ENCODE measurements around the gene NR6A1. TPM values are rescaled to one million over a fixed set of nuclear protein-coding genes. Genes with fewer than 3 reads are reported as not detected.

The NR6A1 gene
- total and polyA plus RNA-seq, 9 donors: 0.41 to 0.93 (median 0.62) TPM

DNA sequence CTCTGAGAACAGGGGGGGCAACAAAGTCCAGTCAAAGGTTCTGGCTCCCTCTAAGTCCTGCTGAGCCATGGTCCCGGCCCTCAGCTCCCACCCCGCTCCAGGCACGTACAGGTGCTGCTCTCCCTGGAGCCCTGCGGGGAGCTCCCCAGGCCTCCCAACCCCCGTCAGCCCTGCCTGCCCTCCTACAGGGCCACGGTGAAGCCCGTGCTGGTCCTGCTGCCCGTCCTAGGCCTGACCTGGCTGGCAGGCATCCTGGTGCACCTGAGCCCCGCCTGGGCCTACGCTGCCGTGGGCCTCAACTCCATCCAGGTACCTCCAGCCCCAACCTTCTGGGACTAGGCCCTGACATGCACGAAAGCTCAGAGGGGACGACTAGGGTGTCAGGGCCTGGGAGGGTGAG is 300.8 kb downstream of the NR6A1 start:
- Histone ChIP-seq H3K36me3 (ENCODE audit: control insufficient read depth, insufficient read depth, low read length) (no peaks in the 10 kb centered on the region), H3K27ac (ENCODE audit: low read length) (no peak overlapping the region), H3K27me3 (ENCODE audit: control insufficient read depth, insufficient read depth, low read length) (peaks cover 7% of the 10 kb centered on the region), H3K4me3 (ENCODE audit: low read length) (no peak overlapping the region), H3K4me1 (ENCODE audit: control insufficient read depth, insufficient read depth, low read length) (no peaks in the 10 kb centered on the region), H3K9me3 (replicated peaks; ENCODE audit: control insufficient read depth, low read depth, low read length) (no peaks in the 10 kb centered on the region)
- no peak for DNase-seq
- WGBS (ENCODE audit: insufficient coverage): 77% methylated on average over 9 of the region's 13 CpGs

DNA sequence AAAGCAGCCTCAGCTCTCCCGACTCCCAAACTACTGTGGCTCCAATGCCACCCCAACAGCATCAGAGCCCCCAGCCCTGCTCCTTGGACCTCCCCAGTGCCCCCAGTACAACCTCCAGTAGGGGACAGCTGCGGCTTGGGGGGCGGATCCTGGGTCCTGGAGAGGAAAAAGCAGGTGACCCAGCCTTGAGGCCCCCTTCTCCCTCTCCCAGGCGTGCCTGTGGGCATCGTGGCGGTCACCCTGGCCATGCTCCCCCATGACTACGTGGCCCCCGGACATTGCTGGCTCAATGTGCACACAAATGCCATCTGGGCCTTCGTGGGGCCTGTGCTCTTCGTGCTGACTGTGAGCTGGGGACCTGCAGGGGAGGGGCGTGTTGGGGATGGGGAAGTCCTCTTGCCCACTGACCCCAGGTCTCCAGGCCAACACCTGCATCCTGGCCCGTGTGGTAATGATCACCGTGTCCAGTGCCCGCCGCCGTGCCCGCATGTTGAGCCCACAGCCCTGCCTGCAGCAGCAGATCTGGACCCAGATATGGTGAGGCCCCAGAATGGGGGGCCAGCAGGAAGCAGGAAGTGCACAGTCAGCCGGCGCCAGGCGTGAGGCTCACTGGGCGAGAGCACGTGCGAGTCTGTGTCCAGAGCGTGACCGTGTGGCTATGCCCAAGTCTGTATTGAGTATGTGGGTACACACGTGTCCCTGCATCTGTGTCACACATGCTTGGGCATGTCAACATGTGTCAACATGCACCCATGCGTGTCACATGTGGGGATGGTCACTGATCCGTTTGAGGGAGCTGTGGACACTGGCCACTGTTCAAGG is 301.9 kb downstream of the NR6A1 start:
- Histone ChIP-seq H3K36me3 (ENCODE audit: control insufficient read depth, insufficient read depth, low read length) (no peaks in the 10 kb centered on the region), H3K27me3 (ENCODE audit: control insufficient read depth, insufficient read depth, low read length) (peaks cover 3% of the 10 kb centered on the region), H3K27ac (ENCODE audit: low read length) (no peak overlapping the region), H3K9me3 (replicated peaks; ENCODE audit: control insufficient read depth, low read depth, low read length) (no peaks in the 10 kb centered on the region), H3K4me3 (ENCODE audit: low read length) (no peak overlapping the region), H3K4me1 (ENCODE audit: control insufficient read depth, insufficient read depth, low read length) (no peaks in the 10 kb centered on the region)
- DNase-seq: no peak
- WGBS (ENCODE audit: insufficient coverage): 70% methylated on average over 19 of the region's 28 CpGs

DNA sequence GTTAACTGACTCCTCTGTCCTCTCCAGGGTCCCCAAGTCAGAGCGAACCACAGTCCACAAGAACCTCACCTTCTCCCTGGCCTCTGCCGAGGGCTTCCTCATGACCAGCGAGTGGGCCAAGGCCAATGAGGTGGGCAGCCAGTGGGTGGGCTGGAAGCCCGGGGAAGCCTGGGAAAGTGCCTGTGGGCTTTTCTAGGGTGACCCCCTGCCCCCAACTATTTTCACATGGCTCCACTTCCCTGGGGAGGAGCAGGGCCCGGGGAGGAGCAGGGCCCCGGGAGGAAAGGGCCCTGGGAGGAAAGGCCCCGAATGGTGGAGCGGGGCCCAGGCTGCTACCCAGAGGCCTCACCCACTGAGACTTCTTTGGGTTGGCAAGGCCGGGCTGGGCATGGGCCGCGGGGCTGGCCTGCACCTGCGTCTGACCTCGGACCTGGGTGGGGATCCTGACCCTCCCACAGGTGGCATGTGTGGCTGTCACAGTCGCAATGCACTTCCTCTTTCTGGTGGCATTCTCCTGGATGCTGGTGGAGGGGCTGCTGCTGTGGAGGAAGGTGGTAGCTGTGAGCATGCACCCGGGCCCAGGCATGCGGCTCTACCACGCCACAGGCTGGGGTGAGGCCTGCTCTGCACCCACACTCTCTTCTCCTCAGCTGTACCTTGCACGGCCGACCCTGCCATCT is 302.9 kb downstream of the NR6A1 start:
- no peaks in the 10 kb centered on the region for H3K4me1 ChIP-seq (ENCODE audit: control insufficient read depth, insufficient read depth, low read length)
- DNase-seq: no peak
- no peak overlapping the region for H3K27ac ChIP-seq (ENCODE audit: low read length)
- H3K27me3 ChIP-seq (ENCODE audit: control insufficient read depth, insufficient read depth, low read length): peaks cover 5% of the 10 kb centered on the region
- H3K9me3 ChIP-seq (replicated peaks; ENCODE audit: control insufficient read depth, low read depth, low read length): no peaks in the 10 kb centered on the region
- no peaks in the 10 kb centered on the region for H3K36me3 ChIP-seq (ENCODE audit: control insufficient read depth, insufficient read depth, low read length)
- no peak overlapping the region for H3K4me3 ChIP-seq (ENCODE audit: low read length)
- 89% methylated on average over 13 of the region's 19 CpGs for WGBS (ENCODE audit: insufficient coverage)

DNA sequence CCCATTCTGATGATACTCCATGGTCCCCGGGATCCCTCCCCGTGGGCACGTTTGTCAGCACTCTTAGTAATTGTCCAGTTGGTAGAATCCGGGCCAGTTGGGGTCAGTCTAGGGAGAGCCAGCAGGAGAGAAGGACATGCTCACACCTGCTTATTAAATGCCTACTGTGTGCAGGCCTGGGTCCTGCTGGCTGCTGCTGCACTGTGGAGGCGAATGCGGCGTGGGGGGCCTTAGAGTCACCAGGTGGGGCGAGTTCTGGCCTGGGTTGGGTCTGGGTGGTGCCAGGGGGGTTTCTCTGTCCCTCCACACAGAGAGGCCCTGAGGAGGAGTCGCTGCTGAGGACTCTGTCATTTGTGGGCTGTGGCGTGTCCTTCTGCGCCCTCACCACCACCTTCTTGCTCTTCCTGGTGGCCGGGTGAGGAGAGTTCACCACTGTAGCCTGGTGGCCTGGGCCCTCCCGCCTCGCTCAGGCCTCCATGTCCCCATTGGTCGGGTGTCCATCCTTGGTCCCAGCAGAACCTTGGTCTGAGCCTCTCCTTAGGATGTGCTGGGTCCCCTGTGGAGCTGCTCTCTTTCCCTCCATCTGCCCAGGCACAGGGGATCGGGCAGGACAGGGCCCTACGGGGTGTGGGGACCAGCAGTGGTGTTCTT is 303.6 kb downstream of the NR6A1 start:
- no peak for DNase-seq

More for the DNA sequence above, 303.6 kb downstream of the NR6A1 start:
- no peak overlapping the region for H3K4me3 ChIP-seq (ENCODE audit: low read length)
- no peak overlapping the region for H3K27ac ChIP-seq (ENCODE audit: low read length)
- peaks cover 5% of the 10 kb centered on the region for H3K27me3 ChIP-seq (ENCODE audit: control insufficient read depth, insufficient read depth, low read length)
- no peaks in the 10 kb centered on the region for H3K9me3 ChIP-seq (replicated peaks; ENCODE audit: control insufficient read depth, low read depth, low read length)
- H3K36me3 ChIP-seq (ENCODE audit: control insufficient read depth, insufficient read depth, low read length): no peaks in the 10 kb centered on the region
- WGBS (ENCODE audit: insufficient coverage): 89% methylated on average over 11 of the region's 17 CpGs
- H3K4me1 ChIP-seq (ENCODE audit: control insufficient read depth, insufficient read depth, low read length): no peaks in the 10 kb centered on the region

Other genes with a start within 250 kb of the NR6A1 start
- 100 TPM for gene OLFML2A, start 5.8 kb upstream of the NR6A1 start, total RNA-seq
- 100 to 1,000 TPM; 117 to 176 (median 149) TPM for gene OLFML2A, start 5.8 kb upstream of the NR6A1 start, polyA plus RNA-seq (ENCODE audit: insufficient read depth in 1 of 8, insufficient read length in 8 of 8, low replicate concordance in 1 of 8)
- 0.04 TPM for gene WDR38, start 82.1 kb upstream of the NR6A1 start, total RNA-seq
- under 1 TPM in 4 of 8 donors, not detected in 4; 0.11 to 0.53 (median 0.21) TPM for gene WDR38, start 82.1 kb upstream of the NR6A1 start, polyA plus RNA-seq (ENCODE audit: insufficient read depth in 1 of 8, insufficient read length in 8 of 8, low replicate concordance in 1 of 8)
- 4,378 TPM for gene RPL35, start 90.6 kb upstream of the NR6A1 start, total RNA-seq
- gene RPL35, start 90.6 kb upstream of the NR6A1 start, polyA plus RNA-seq (ENCODE audit: insufficient read depth in 1 of 8, insufficient read length in 8 of 8, low replicate concordance in 1 of 8): 1,000 to 10,000 TPM; 1,814 to 2,530 (median 2,139) TPM
- 15.0 TPM for gene ARPC5L, start 90.8 kb upstream of the NR6A1 start, total RNA-seq
- gene ARPC5L, start 90.8 kb upstream of the NR6A1 start, polyA plus RNA-seq (ENCODE audit: insufficient read depth in 1 of 8, insufficient read length in 8 of 8, low replicate concordance in 1 of 8): 10 to 100 TPM; 31.3 to 34.6 (median 32.4) TPM
- gene GOLGA1, start 169.8 kb upstream of the NR6A1 start, total RNA-seq: 9.1 TPM
- gene GOLGA1, start 169.8 kb upstream of the NR6A1 start, polyA plus RNA-seq (ENCODE audit: insufficient read depth in 1 of 8, insufficient read length in 8 of 8, low replicate concordance in 1 of 8): 10 to 100 TPM in 4 of 8 donors, 1 to 10 TPM in 4; 9.7 to 14.2 (median 10.2) TPM